Nephron (organoid): ENCODE data around the gene SETBP1.
A peak's percentile ranks its signal among the peaks of the same experiment; 100 is the strongest.

Source experiments
- H3K27ac Mint-ChIP-seq, 3 experiments: 2 replicates each; pipeline ENCODE4 v1.8.0; 2020; ENCODE audit warnings: mixed read lengths in 3 of 3, mild to moderate bottlenecking in 2 of 3, moderate library complexity in 1 of 3
- H3K27me3 Mint-ChIP-seq: 2 replicates; pipeline ENCODE4 v1.8.0; 2021; ENCODE audit warnings: low read depth, mild to moderate bottlenecking, moderate library complexity, mixed read lengths
- H3K36me3 Mint-ChIP-seq: 2 replicates; pipeline ENCODE4 v1.8.0; 2020; ENCODE audit warnings: low read depth, mixed read lengths
- H3K4me1 Mint-ChIP-seq: 2 replicates; pipeline ENCODE4 v1.8.0; 2020; ENCODE audit warnings: mixed read lengths
- H3K4me3 Mint-ChIP-seq, 3 experiments: 2 replicates each; pipeline ENCODE4 v1.8.0; 2020; ENCODE audit warnings: mild to moderate bottlenecking in 3 of 3, mixed read lengths in 3 of 3, moderate library complexity in 2 of 3
- H3K9me3 Mint-ChIP-seq: 2 replicates; pipeline ENCODE4 v1.8.0; 2020; ENCODE audit warnings: mixed read lengths
- CTCF ChIP-seq, 3 experiments: fragments of 200-600 bp; sonication (generic); IDR thresholded peaks; one replicate each; pipeline ENCODE4 v1.5.0; 2021; ENCODE audit warnings: antibody characterized with exemption in 3 of 3; ENCODE audit not compliant: unreplicated experiment in 3 of 3

Gene SETBP1

GRCh38 chr18:44927127-44927849 lies 246.6 kb downstream of the SETBP1 start:
- H3K27me3 Mint-ChIP-seq = no peaks in the 10 kb centered on the region
- no peak overlapping the region for H3K4me3 Mint-ChIP-seq
- H3K4me1 Mint-ChIP-seq = no peaks in the 10 kb centered on the region
- TF ChIP-seq CTCF (IDR thresholded peaks at IDR 0.05; ENCODE audit: unreplicated experiment in 3 of 3) = no peak
- no peak overlapping the region for H3K27ac Mint-ChIP-seq
- peaks cover 45% of the 10 kb centered on the region for H3K36me3 Mint-ChIP-seq
- peaks cover 24% of the 10 kb centered on the region for H3K9me3 Mint-ChIP-seq

- Mint-ChIP-seq H3K4me3 (no peak overlapping the region), H3K9me3 (peaks cover 41% of the 10 kb centered on the region), H3K27me3 (no peaks in the 10 kb centered on the region), H3K27ac (peak overlapping the region in 1 of 3 experiments; percentile 43), H3K36me3 (peaks cover 80% of the 10 kb centered on the region), H3K4me1 (peaks cover 34% of the 10 kb centered on the region)
- TF ChIP-seq CTCF (IDR thresholded peaks at IDR 0.05; ENCODE audit: unreplicated experiment in 3 of 3) = no peak
These were observed 254.2 kb downstream of the SETBP1 start for GRCh38 chr18:44934901-44935300.

- H3K9me3 Mint-ChIP-seq = peaks cover 39% of the 10 kb centered on the region
- H3K27me3 Mint-ChIP-seq = no peaks in the 10 kb centered on the region
- TF ChIP-seq CTCF (IDR thresholded peaks at IDR 0.05; ENCODE audit: unreplicated experiment in 3 of 3) = no peak
- peak overlapping the region in 1 of 3 experiments; percentile 9 for H3K4me3 Mint-ChIP-seq
- H3K36me3 Mint-ChIP-seq = peaks cover 78% of the 10 kb centered on the region
- peaks cover 34% of the 10 kb centered on the region for H3K4me1 Mint-ChIP-seq
- H3K27ac Mint-ChIP-seq = peak overlapping the region; percentile 43 to 77 (median 44)
These were observed 254.8 kb downstream of the SETBP1 start for GRCh38 chr18:44935455-44935854.

- Mint-ChIP-seq H3K4me3 (no peak overlapping the region), H3K36me3 (peaks cover 73% of the 10 kb centered on the region), H3K9me3 (peaks cover 29% of the 10 kb centered on the region), H3K27me3 (no peaks in the 10 kb centered on the region), H3K27ac (peak overlapping the region; percentile 20 to 64 (median 32)), H3K4me1 (peaks cover 34% of the 10 kb centered on the region)
- TF ChIP-seq CTCF (IDR thresholded peaks at IDR 0.05; ENCODE audit: unreplicated experiment in 3 of 3) = no peak
These were observed 255.8 kb downstream of the SETBP1 start for GRCh38 chr18:44936485-44936884.

GRCh38 chr18:44937960-44938719 lies 257.5 kb downstream of the SETBP1 start:
- Mint-ChIP-seq H3K9me3 (peaks cover 15% of the 10 kb centered on the region), H3K36me3 (peaks cover 62% of the 10 kb centered on the region), H3K4me3 (no peak overlapping the region), H3K27me3 (no peaks in the 10 kb centered on the region), H3K4me1 (peaks cover 39% of the 10 kb centered on the region), H3K27ac (peak overlapping the region; percentile 42 to 51 (median 46))
- no peak for TF ChIP-seq CTCF (IDR thresholded peaks at IDR 0.05; ENCODE audit: unreplicated experiment in 3 of 3)
